Neural crest cell (in vitro differentiated cells): ENCODE data around the gene GBA3. TPM values are rescaled to one million over a fixed set of nuclear protein-coding genes. Genes with fewer than 3 reads are reported as not detected.

Experiments
- DNase-seq: peaks from one replicate; pipeline ENCODE4 v3.0.0; 2021; ENCODE audit warnings: low read depth, mixed read lengths, low spot score
- H3K27ac Mint-ChIP-seq: one replicate; pipeline ENCODE4 v1.8.0; 2021; ENCODE audit warnings: mild to moderate bottlenecking, mixed read lengths; ENCODE audit not compliant: unreplicated experiment
- H3K27me3 Mint-ChIP-seq: 2 replicates; pipeline ENCODE4 v1.8.0; 2021; ENCODE audit warnings: low read depth, mild to moderate bottlenecking, mixed read lengths
- H3K36me3 Mint-ChIP-seq: 2 replicates; pipeline ENCODE4 v1.8.0; 2021; ENCODE audit warnings: low read depth, mild to moderate bottlenecking, mixed read lengths
- H3K4me1 Mint-ChIP-seq: 2 replicates; pipeline ENCODE4 v1.8.0; 2021; ENCODE audit warnings: mixed read lengths
- H3K4me3 Mint-ChIP-seq: one replicate; pipeline ENCODE4 v1.8.0; 2021; ENCODE audit warnings: mild to moderate bottlenecking, mixed read lengths
- H3K9me3 Mint-ChIP-seq: 2 replicates; pipeline ENCODE4 v1.8.0; 2021; ENCODE audit warnings: mixed read lengths
- CTCF ChIP-seq: fragments of 200-600 bp; sonication (generic); conservative IDR thresholded peaks from 2 replicates; pipeline ENCODE4 v1.5.0; 2021; ENCODE audit warnings: antibody characterized with exemption, mild to moderate bottlenecking
- total RNA-seq: library from RNA; stranded (reverse); gene quantifications from 2 replicates; pipeline ENCODE4 v1.2.1, GENCODE V29; 2021

GBA3 gene
- total RNA-seq, 1 donor from 2014 or later: not detected

GRCh38 chr4:22653752-22654151, 39.0 kb upstream of the GBA3 start:
- TF ChIP-seq CTCF: no peak
- H3K27me3 Mint-ChIP-seq: no peaks in the 10 kb centered on the region
- no peak for DNase-seq
- no peaks in the 10 kb centered on the region for H3K4me1 Mint-ChIP-seq
- no peak overlapping the region for H3K4me3 Mint-ChIP-seq
- no peak overlapping the region for H3K27ac Mint-ChIP-seq
- no peaks in the 10 kb centered on the region for H3K9me3 Mint-ChIP-seq
- H3K36me3 Mint-ChIP-seq: no peaks in the 10 kb centered on the region

- Mint-ChIP-seq H3K27ac (no peak overlapping the region), H3K36me3 (no peaks in the 10 kb centered on the region), H3K27me3 (no peaks in the 10 kb centered on the region), H3K4me1 (no peaks in the 10 kb centered on the region), H3K4me3 (no peak overlapping the region), H3K9me3 (peaks cover 4% of the 10 kb centered on the region)
- DNase-seq: no peak
- no peak for TF ChIP-seq CTCF
Observed at GRCh38 chr4:22661443-22661842, 31.3 kb upstream of the GBA3 start.

- H3K4me3 Mint-ChIP-seq: no peak overlapping the region
- no peak for TF ChIP-seq CTCF
- H3K4me1 Mint-ChIP-seq: no peaks in the 10 kb centered on the region
- H3K36me3 Mint-ChIP-seq: no peaks in the 10 kb centered on the region
- no peaks in the 10 kb centered on the region for H3K27me3 Mint-ChIP-seq
- no peak for DNase-seq
- H3K9me3 Mint-ChIP-seq: no peaks in the 10 kb centered on the region
- H3K27ac Mint-ChIP-seq: no peak overlapping the region
Observed at GRCh38 chr4:22667332-22667940, 25.3 kb upstream of the GBA3 start.

- no peaks in the 10 kb centered on the region for H3K27me3 Mint-ChIP-seq
- no peaks in the 10 kb centered on the region for H3K4me1 Mint-ChIP-seq
- H3K36me3 Mint-ChIP-seq: no peaks in the 10 kb centered on the region
- H3K4me3 Mint-ChIP-seq: no peak overlapping the region
- no peaks in the 10 kb centered on the region for H3K9me3 Mint-ChIP-seq
- no peak for DNase-seq
- no peak overlapping the region for H3K27ac Mint-ChIP-seq
- TF ChIP-seq CTCF: no peak
Observed at GRCh38 chr4:22668301-22668700, 24.4 kb upstream of the GBA3 start.

- DNase-seq: no peak
- TF ChIP-seq CTCF: no peak
- Mint-ChIP-seq H3K4me1 (no peaks in the 10 kb centered on the region), H3K27ac (no peak overlapping the region), H3K9me3 (no peaks in the 10 kb centered on the region), H3K27me3 (no peaks in the 10 kb centered on the region), H3K36me3 (no peaks in the 10 kb centered on the region), H3K4me3 (no peak overlapping the region)
Observed at GRCh38 chr4:22668702-22669101, 24.0 kb upstream of the GBA3 start.
